K562 (cell line): ENCODE measurements around the gene TULP1. TPM values are rescaled to one million over a fixed set of nuclear protein-coding genes. Genes with fewer than 3 reads are reported as not detected.

Experiments
- ARID1B ChIP-seq: fragments of 450-650 bp; IDR thresholded peaks from 2 replicates; pipeline ENCODE4 v1.6.1; 2016; ENCODE audit warnings: antibody characterized with exemption, mild to moderate bottlenecking, inconsistent platforms
- ATF7 ChIP-seq: fragments of 450-650 bp; IDR thresholded peaks from 2 replicates; pipeline ENCODE4 v1.7.1; 2014; ENCODE audit warnings: mild to moderate bottlenecking, moderate library complexity
- BRD9 ChIP-seq: fragments of 450-650 bp; IDR thresholded peaks from 2 replicates; pipeline ENCODE4 v1.6.1; 2018; ENCODE audit warnings: low read depth; ENCODE audit not compliant: partially characterized antibody
- CHD2 ChIP-seq: IDR thresholded peaks from 2 replicates; pipeline ENCODE4 v1.6.1; 2011; ENCODE audit warnings: low read depth, low read length
- CREM ChIP-seq: IDR thresholded peaks from 2 replicates; pipeline ENCODE4 v1.6.1; 2014; ENCODE audit warnings: antibody characterized with exemption, low read depth
- E2F8 ChIP-seq: fragments of 450-650 bp; IDR thresholded peaks from 2 replicates; pipeline ENCODE4 v1.7.1; 2018; ENCODE audit warnings: mild to moderate bottlenecking, low read depth; ENCODE audit not compliant: partially characterized antibody
- E4F1 ChIP-seq: fragments of 250-450 bp; sonication (Bioruptor Pico); IDR thresholded peaks from 2 replicates; pipeline ENCODE4 v1.5.0; 2021; ENCODE audit warnings: mild to moderate bottlenecking, borderline replicate concordance
- FOS ChIP-seq: IDR thresholded peaks from 3 replicates; pipeline ENCODE4 v1.6.1; 2011; ENCODE audit not compliant: insufficient read length; ENCODE audit errors: extremely low read depth
- GTF2E2 ChIP-seq: fragments of 200-800 bp; sonication (Bioruptor generic); IDR thresholded peaks from 2 replicates; pipeline ENCODE4 v1.6.1; 2016; ENCODE audit warnings: missing genetic modification characterization, missing compliant biosample characterization
- GTF2F1 ChIP-seq: IDR thresholded peaks from 2 replicates; pipeline ENCODE4 v1.6.1; 2011; ENCODE audit warnings: low read depth, low read length, improper control_type of control experiment
- HCFC1 ChIP-seq: IDR thresholded peaks from 2 replicates; pipeline ENCODE4 v1.6.1; 2012; ENCODE audit warnings: low read depth, low read length, improper control_type of control experiment
- HDAC8 ChIP-seq: fragments of 450-650 bp; IDR thresholded peaks from 2 replicates; pipeline ENCODE4 v1.6.1; 2016; ENCODE audit warnings: mild to moderate bottlenecking, missing genetic modification characterization, moderate library complexity, missing compliant biosample characterization
- KLF6 ChIP-seq: fragments of 250-450 bp; sonication (Bioruptor Pico); IDR thresholded peaks from 2 replicates; pipeline ENCODE4 v1.4.0; 2020; ENCODE audit warnings: mild to moderate bottlenecking, moderate library complexity, borderline replicate concordance
- NEUROD1 ChIP-seq: fragments of 150-350 bp; IDR thresholded peaks from 2 replicates; pipeline ENCODE4 v1.6.1; 2014; ENCODE audit warnings: borderline replicate concordance, low read length, low read depth; ENCODE audit not compliant: partially characterized antibody
- PHF20 ChIP-seq: fragments of 450-650 bp; IDR thresholded peaks from 2 replicates; pipeline ENCODE4 v1.6.1; 2018; ENCODE audit not compliant: partially characterized antibody
- RNF2 ChIP-seq: sonication (generic); IDR thresholded peaks from 2 replicates; pipeline ENCODE4 v1.6.1; 2016
- SNAPC5 ChIP-seq: fragments of 250-450 bp; sonication (Bioruptor Pico); IDR thresholded peaks from 2 replicates; pipeline ENCODE4 v1.8.0; 2021; ENCODE audit warnings: moderate library complexity, mild to moderate bottlenecking, inconsistent platforms
- SREBF1 ChIP-seq: fragments of 150-350 bp; IDR thresholded peaks from 2 replicates; pipeline ENCODE4 v1.6.1; 2014; ENCODE audit warnings: antibody characterized with exemption, low read depth, low read length, borderline replicate concordance
- TBP ChIP-seq: optimal IDR thresholded peaks from 2 replicates; pipeline ENCODE3; 2011; ENCODE audit warnings: low read depth, low read length, improper control_type of control experiment
- TRIM28 ChIP-seq: fragments of 450-650 bp; IDR thresholded peaks from 2 replicates; pipeline ENCODE4 v1.6.1; 2017
- ZNF184 ChIP-seq: sonication (generic); formaldehyde crosslinking; IDR thresholded peaks from 2 replicates; pipeline ENCODE4 v1.5.0; 2020; ENCODE audit warnings: missing genetic modification reagents
- ZNF280A ChIP-seq: fragments of 450-650 bp; IDR thresholded peaks from 2 replicates; pipeline ENCODE4 v1.6.1; 2018; ENCODE audit warnings: mild to moderate bottlenecking, low read depth; ENCODE audit not compliant: partially characterized antibody
- ZNF583 ChIP-seq: fragments of 250-450 bp; sonication (Bioruptor Pico); IDR thresholded peaks from 2 replicates; pipeline ENCODE4 v1.4.0; 2020
- ZNF717 ChIP-seq: fragments of 250-450 bp; sonication (Bioruptor Pico); IDR thresholded peaks from 2 replicates; pipeline ENCODE4 v1.5.0; 2021
- polyA plus RNA-seq, 8 experiments: library from polyadenylated mRNA; depleted of rRNA in 4 of 8; stranded (reverse) in 5 of 8; unstranded in 3 of 8; fragments of >200 nt; fragmentation: Nextera tagmentation in 2 of 8; fragmentation: Illumina TruSeq in 1 of 8; extraction: Ambion mirVana in 2 of 8; extraction: Trizol in 1 of 8; gene quantifications; 2 replicates each; pipeline versions ENCODE4 v1.2.1 to v1.2.3, GENCODE V29; 2011 to 2014; ENCODE audit warnings: inconsistent platforms in 1 of 8, missing spikeins in 1 of 8
- total RNA-seq, 7 experiments: library from RNA; depleted of rRNA in 6 of 7; stranded (reverse); fragments of >200 nt in 6 of 7; fragmentation: Illumina TruSeq in 2 of 7; extraction: Trizol in 2 of 7; gene quantifications; 2 replicates each; pipeline versions ENCODE4 v1.2.1 to v1.2.3, GENCODE V29; 2011 to 2021; ENCODE audit warnings: low replicate concordance in 1 of 7

The TULP1 gene
- total and polyA plus RNA-seq, 9 of the 15 experiments (the other 6 are each of a cell fraction or from before 2014, with no cell fraction given): 0.06 to 0.17 (median 0.09) TPM; not detected in 6

- no peak for TF ChIP-seq SNAPC5 (CRISPR knock-in tag)
- no peak for TF ChIP-seq E2F8
- TF ChIP-seq ZNF717 (CRISPR knock-in tag): no peak
- peak; percentile 95 for TF ChIP-seq GTF2E2 (tag)
- no peak for TF ChIP-seq E4F1
- TF ChIP-seq ZNF280A: no peak
- TF ChIP-seq KLF6 (CRISPR knock-in tag): peak; percentile 14; the same call in 1 of the 2 replicates
- no peak for TF ChIP-seq FOS
- peak; percentile 94 for TF ChIP-seq GTF2F1
- no peak for TF ChIP-seq ZNF184 (CRISPR knock-in tag)
- TF ChIP-seq HCFC1: peak; percentile 40; the same call in 1 of the 2 replicates
- TF ChIP-seq CHD2: peak; percentile 100
- TF ChIP-seq TBP: no peak
- TF ChIP-seq PHF20: peak; percentile 82
- TF ChIP-seq ZNF583 (CRISPR knock-in tag): peak; percentile 48; the same call in 1 of the 2 replicates
- no peak for TF ChIP-seq ARID1B
- TF ChIP-seq HDAC8 (tag): peak; percentile 60; the same call in 1 of the 2 replicates
- peak; percentile 93 for TF ChIP-seq NEUROD1
- peak; percentile 87 for TF ChIP-seq ATF7
- no peak for TF ChIP-seq SREBF1
- TF ChIP-seq BRD9: peak; percentile 98
- peak; percentile 76 for TF ChIP-seq TRIM28
- peak; percentile 70; the same call in 1 of the 2 replicates for TF ChIP-seq CREM
- peak; percentile 81 for TF ChIP-seq RNF2
These were observed 44.3 kb downstream of the TULP1 start, which contains the start of gene RPL10A (continued) for GRCh38 chr6:35468181-35468979.
